HepG2 (cell line): Measurements from ENCODE around the gene GNG4. TPM values are rescaled to one million over a fixed set of nuclear protein-coding genes. Genes with fewer than 3 reads are reported as not detected.

ENCODE experiments used
- ATAC-seq: fragments of 200-7000 bp; cut with Tn5 transposase; 3 replicates; pipeline ENCODE4 v1.9.1; 2020; ENCODE audit warnings: mild to moderate bottlenecking, moderate library complexity
- BruUV-seq: library from RNA; stranded (reverse); fragments of 400-500 nt; replicated peaks from 2 replicates; lab custom pipeline; 2021; lab: Mats Ljungman, UMichigan
- CTCF ChIA-PET: fragments of 300-600 bp; formaldehyde crosslinking; extraction: SDS; loops from one replicate; lab custom pipeline; 2021; ENCODE audit warnings: low total read pairs, inconsistent platforms, low intra/inter-chr PET ratio; lab: Yijun Ruan, JAX
- POLR2A ChIA-PET: fragments of 350-600 bp; sonication (Branson Sonifier 250); formaldehyde crosslinking; loops from one replicate; lab custom pipeline; 2020; ENCODE audit warnings: antibody characterized with exemption, inconsistent platforms; lab: Yijun Ruan, JAX
- DNase-seq: peaks from one replicate; pipeline ENCODE4 v3.0.0-alpha.2; 2015; ENCODE audit warnings: low spot score
- FAIRE-seq: peaks from 3 replicates; lab custom pipeline; 2011; peaks lifted over from hg19 to GRCh38; lab: Jason Lieb, UNC
- H2AFZ ChIP-seq: one replicate; pipeline ENCODE4 v1.6.1; 2011; ENCODE audit warnings: low read length, inconsistent platforms
- H3K27ac ChIP-seq: fragments of 300-600 bp; 3 replicates; pipeline ENCODE4 v1.8.0; 2011; ENCODE audit warnings: mixed run types, mild to moderate bottlenecking, mixed read lengths, low read length, inconsistent platforms; ENCODE audit not compliant: insufficient read depth; ENCODE audit errors: extremely low read length
- H3K27me3 ChIP-seq, 2 experiments: fragments of 200-600 bp in 1 of 2; 2 replicates in 1 of 2; 3 replicates in 1 of 2; pipeline versions ENCODE4 v1.6.0 to v1.8.0; 2011; ENCODE audit warnings: low read length in 2 of 2, mild to moderate bottlenecking in 2 of 2, moderate library complexity in 2 of 2, inconsistent platforms in 1 of 2; ENCODE audit not compliant: insufficient read depth in 2 of 2, control insufficient read depth in 1 of 2
- H3K36me3 ChIP-seq, 2 experiments: fragments of 200-600 bp in 1 of 2; replicated peaks in 1 of 2; 2 replicates in 1 of 2; 3 replicates in 1 of 2; pipeline versions ENCODE4 v1.5.1 to v1.8.0; 2011; ENCODE audit warnings: low read length in 2 of 2, inconsistent platforms in 1 of 2; ENCODE audit not compliant: insufficient read depth in 2 of 2, control insufficient read depth in 1 of 2
- H3K4me1 ChIP-seq: 2 replicates; pipeline ENCODE4 v1.5.1; 2012; ENCODE audit warnings: low read length, inconsistent platforms; ENCODE audit not compliant: insufficient read depth
- H3K4me2 ChIP-seq: 2 replicates; pipeline ENCODE4 v1.6.0; 2011; ENCODE audit warnings: low read depth, low read length, inconsistent platforms
- H3K4me3 ChIP-seq, 3 experiments: fragments of 200-600 bp in 1 of 3; sonication (generic), shearing (Covaris generic) in 1 of 3; replicated peaks in 1 of 3; 2 replicates each; pipeline ENCODE4 v1.5.1; 2011 to 2016; ENCODE audit warnings: low read length in 3 of 3, inconsistent platforms in 2 of 3, low read depth in 2 of 3, mild to moderate bottlenecking in 2 of 3, control low read depth in 1 of 3, mixed read lengths in 1 of 3; ENCODE audit not compliant: insufficient read depth in 1 of 3
- H3K79me2 ChIP-seq: one replicate; pipeline ENCODE4 v1.6.1; 2011; ENCODE audit warnings: low read length, inconsistent platforms; ENCODE audit not compliant: insufficient read depth
- H3K9ac ChIP-seq: 2 replicates; pipeline ENCODE4 v1.6.0; 2011; ENCODE audit warnings: mild to moderate bottlenecking, low read depth, low read length, inconsistent platforms; ENCODE audit not compliant: insufficient read depth
- H3K9me3 ChIP-seq: 2 replicates; pipeline ENCODE4 v1.5.1; 2012; ENCODE audit warnings: mild to moderate bottlenecking, low read length
- H4K20me1 ChIP-seq: 2 replicates; pipeline ENCODE4 v1.6.0; 2011; ENCODE audit warnings: inconsistent platforms, mild to moderate bottlenecking, low read length, moderate library complexity; ENCODE audit not compliant: insufficient read depth
- CEBPB ChIP-seq: IDR thresholded peaks from 2 replicates; pipeline ENCODE4 v1.6.1; 2011; ENCODE audit warnings: low read depth, low read length, improper control_type of control experiment, borderline replicate concordance
- CEBPG ChIP-seq: IDR thresholded peaks from 2 replicates; pipeline ENCODE4 v1.6.1; 2016
- DNMT3B ChIP-seq: conservative IDR thresholded peaks from 2 replicates; pipeline ENCODE4 v1.6.1; 2016; ENCODE audit warnings: missing biosample characterization, control low read depth
- EHMT2 ChIP-seq: fragments of 200-600 bp; sonication (generic); IDR thresholded peaks from 2 replicates; pipeline ENCODE4 v1.7.0; 2017; ENCODE audit warnings: antibody characterized with exemption, low read depth, low read length, borderline replicate concordance
- EP300 ChIP-seq, 3 experiments: sonication (generic) in 1 of 3; formaldehyde crosslinking in 1 of 3; IDR thresholded peaks; 2 replicates each; pipeline versions ENCODE4 v1.5.1 to v1.6.1; 2011 to 2020; ENCODE audit warnings: low read depth in 2 of 3, low read length in 2 of 3, borderline replicate concordance in 1 of 3, improper control_type of control experiment in 1 of 3, mild to moderate bottlenecking in 1 of 3, missing genetic modification reagents in 1 of 3, moderate library complexity in 1 of 3
- HNF4A ChIP-seq: sonication (generic); formaldehyde crosslinking; IDR thresholded peaks from 2 replicates; pipeline ENCODE4 v1.4.0; 2020; ENCODE audit warnings: missing genetic modification reagents
- HNF4G ChIP-seq, 2 experiments: sonication (generic) in 1 of 2; formaldehyde crosslinking in 1 of 2; IDR thresholded peaks; 2 replicates each; pipeline versions ENCODE4 v1.4.0 to v1.6.1; 2011 to 2020; ENCODE audit warnings: borderline replicate concordance in 2 of 2, low read depth in 2 of 2, mild to moderate bottlenecking in 2 of 2, low read length in 1 of 2, missing genetic modification reagents in 1 of 2, moderate library complexity in 1 of 2
- HOXA5 ChIP-seq: sonication (generic); formaldehyde crosslinking; IDR thresholded peaks from 2 replicates; pipeline ENCODE4 v1.4.0; 2020; ENCODE audit warnings: missing genetic modification reagents
- LCORL ChIP-seq, 2 experiments: fragments of 450-650 bp in 1 of 2; sonication (generic) in 1 of 2; formaldehyde crosslinking in 1 of 2; IDR thresholded peaks; 2 replicates each; pipeline versions ENCODE4 v1.5.0 to v1.6.1; 2017 to 2020; ENCODE audit warnings: antibody characterized with exemption in 1 of 2, missing genetic modification reagents in 1 of 2
- NR2C2 ChIP-seq: sonication (generic); formaldehyde crosslinking; IDR thresholded peaks from 2 replicates; pipeline ENCODE4 v1.4.0; 2020; ENCODE audit warnings: missing genetic modification reagents, mild to moderate bottlenecking, moderate library complexity, borderline replicate concordance
- NR2F6 ChIP-seq, 2 experiments: IDR thresholded peaks; 2 replicates each; pipeline ENCODE4 v1.6.1; 2016; ENCODE audit warnings: antibody characterized with exemption in 1 of 2, mild to moderate bottlenecking in 1 of 2
- RORA ChIP-seq: sonication (generic); formaldehyde crosslinking; IDR thresholded peaks from 2 replicates; pipeline ENCODE4 v1.5.0; 2020; ENCODE audit warnings: mild to moderate bottlenecking, missing genetic modification reagents, moderate library complexity
- SMARCE1 ChIP-seq: fragments of 450-650 bp; IDR thresholded peaks from 2 replicates; pipeline ENCODE4 v1.6.1; 2017; ENCODE audit warnings: borderline replicate concordance
- SOX13 ChIP-seq, 3 experiments: fragments of 450-650 bp in 1 of 3; sonication (generic) in 1 of 3; formaldehyde crosslinking in 1 of 3; IDR thresholded peaks in 2 of 3; conservative IDR thresholded peaks in 1 of 3; 2 replicates each; pipeline versions ENCODE4 v1.5.0 to v1.6.1; 2016 to 2020; ENCODE audit warnings: antibody characterized with exemption in 1 of 3, mild to moderate bottlenecking in 1 of 3, missing compliant biosample characterization in 1 of 3, missing genetic modification reagents in 1 of 3, moderate library complexity in 1 of 3
- SOX5 ChIP-seq: IDR thresholded peaks from 2 replicates; pipeline ENCODE4 v1.6.1; 2016; ENCODE audit warnings: borderline replicate concordance
- SOX6 ChIP-seq, 2 experiments: fragments of 450-650 bp in 1 of 2; sonication (generic) in 1 of 2; formaldehyde crosslinking in 1 of 2; IDR thresholded peaks; 2 replicates each; pipeline versions ENCODE4 v1.4.0 to v1.6.1; 2017 to 2020; ENCODE audit warnings: antibody characterized with exemption in 1 of 2, mild to moderate bottlenecking in 1 of 2, missing genetic modification reagents in 1 of 2
- ZBTB10 ChIP-seq: sonication (generic); formaldehyde crosslinking; IDR thresholded peaks from 2 replicates; pipeline ENCODE4 v1.4.0; 2020; ENCODE audit warnings: missing genetic modification reagents, borderline replicate concordance
- ZFP1 ChIP-seq: IDR thresholded peaks from 2 replicates; pipeline ENCODE4 v1.6.1; 2016
- ZNF556 ChIP-seq: sonication (generic); formaldehyde crosslinking; IDR thresholded peaks from 2 replicates; pipeline ENCODE4 v1.4.0; 2020; ENCODE audit warnings: mild to moderate bottlenecking, missing genetic modification reagents, borderline replicate concordance
- WGBS: methylation state at CpG from one replicate; pipeline ENCODE4 v1.1.6; 2017; ENCODE audit warnings: low lambda C conversion rate; 5-methylcytosine and 5-hydroxymethylcytosine counted together
- in situ Hi-C: cut with HindIII; loops from 2 replicates; pipeline ENCODE4 v1.10.0; 2017; ENCODE audit warnings: low pct_unique_long_range_greater_than_20kb; ENCODE audit not compliant: extremely low pct_ligation_motif_present
- intact Hi-C: fragments of 100-400 bp; cut with micrococcal nuclease; formaldehyde crosslinking; loops from one replicate; pipeline ENCODE4 v1.10.0; 2022; ENCODE audit not compliant: unreplicated experiment
- polyA plus RNA-seq, 8 experiments: library from polyadenylated mRNA; depleted of rRNA in 3 of 8; stranded (reverse) in 7 of 8; unstranded in 1 of 8; fragments of >200 nt; fragmentation: Illumina TruSeq in 4 of 8; extraction: Trizol in 4 of 8; gene quantifications; 2 replicates each; pipeline versions ENCODE4 v1.2.1 to v1.2.3, GENCODE V29; 2011 to 2016; ENCODE audit warnings: low read depth in 4 of 8, missing spikeins in 1 of 8, mixed read lengths in 1 of 8; ENCODE audit not compliant: insufficient read depth in 1 of 8
- total RNA-seq, 5 experiments: library from RNA; depleted of rRNA; stranded (reverse); fragments of >200 nt; fragmentation: Illumina TruSeq; extraction: Trizol; gene quantifications; 2 replicates each; pipeline ENCODE4 v1.2.3, GENCODE V29; 2016; ENCODE audit warnings: low read depth in 1 of 5

Gene GNG4
- total and polyA plus RNA-seq, 2 of the 13 experiments (the other 11 are each of a cell fraction or from before 2014, with no cell fraction given): 27.1 to 69.5 TPM

GRCh38 chr1:235657747-235658526 is 8.4 kb upstream of the GNG4 start:
- intact Hi-C loops (loop anchor here (5.0 kb wide), 1 partner anchor 74 kb away; no protein-coding TSS in a partner anchor), in situ Hi-C loops (no loop called here)
- ChIA-PET CTCF (no interaction called here), POLR2A (interaction anchor here (1.3 to 1.9 kb wide), 4 partner anchors 9 to 153 kb away, joined by 4 to 7 read pairs (median 6); partner anchors contain the start of gene B3GALNT2)
- no TSS peak for BruUV-seq
- H3K27me3 ChIP-seq: no peaks in the 10 kb centered on the region
- H3K4me3 ChIP-seq: peak overlapping the region in 2 of 3 experiments; percentile 6 to 24; a peak in 2 of 6 replicates
- 9% methylated on average over 5 of the region's 5 CpGs for WGBS
- peak; percentile 88 for ATAC-seq
- FAIRE-seq: peak; percentile 86
- 0 out of 2 replicates have a peak overlapping the region, but pooled peaks have one; percentile 2 for H3K9ac ChIP-seq
- peaks cover 32% of the 10 kb centered on the region for H3K4me1 ChIP-seq
- H2AFZ ChIP-seq: peak overlapping the region; percentile 51
- H4K20me1 ChIP-seq: no peaks in the 10 kb centered on the region
- peak overlapping the region; percentile 66 for H3K4me2 ChIP-seq
- H3K9me3 ChIP-seq: no peaks in the 10 kb centered on the region
- H3K36me3 ChIP-seq: no peaks in the 10 kb centered on the region
- H3K79me2 ChIP-seq: no peaks in the 10 kb centered on the region
- peak overlapping the region; percentile 39 for H3K27ac ChIP-seq
- peak; percentile 52 for DNase-seq
- TF ChIP-seq NR2F6 (IDR thresholded peaks at IDR 0.05) (peak; percentile 51), NR2F6 (CRISPR knock-in tag; IDR thresholded peaks at IDR 0.05) (no peak), DNMT3B (CRISPR knock-in tag) (no peak), HNF4A (CRISPR knock-in tag) (peak; percentile 32; the same call in 1 of the 2 replicates), LCORL (IDR thresholded peaks at IDR 0.05) (peak; percentile 53; the same call in 1 of the 2 replicates), LCORL (CRISPR knock-in tag; IDR thresholded peaks at IDR 0.05) (no peak), RORA (CRISPR knock-in tag) (no peak), SOX13 (IDR thresholded peaks at IDR 0.05) (no peak), SOX13 (CRISPR knock-in tag; conservative IDR thresholded peaks at IDR 0.05 in 1 of 2, IDR thresholded peaks at IDR 0.05 in 1 of 2) (peak in 1 of 2 experiments; percentile 87; a peak in 2 of 4 replicates), HOXA5 (no peak), EP300 (IDR thresholded peaks at IDR 0.05; ENCODE audit: low read depth in 2 of 2, low read length in 2 of 2) (0 out of 4 replicates have a peak, but pooled peaks of 1 of the 2 experiments have one; percentile 9), EP300 (CRISPR knock-in tag; IDR thresholded peaks at IDR 0.05; ENCODE audit: borderline replicate concordance) (no peak), ZBTB10 (CRISPR knock-in tag) (no peak), HNF4G (IDR thresholded peaks at IDR 0.05; ENCODE audit: borderline replicate concordance, low read depth, low read length) (peak; percentile 45; the same call in 1 of the 2 replicates), HNF4G (CRISPR knock-in tag; IDR thresholded peaks at IDR 0.05; ENCODE audit: borderline replicate concordance, low read depth) (no peak), CEBPB (peak; percentile 19; the same call in 1 of the 2 replicates), SMARCE1 (no peak), ZFP1 (CRISPR knock-in tag) (peak; percentile 30; the same call in 1 of the 2 replicates), CEBPG (CRISPR knock-in tag) (peak; percentile 67), NR2C2 (peak; percentile 76), ZNF556 (0 out of 2 replicates have a peak, but pooled peaks have one; percentile 19), SOX6 (IDR thresholded peaks at IDR 0.05) (no peak), SOX6 (CRISPR knock-in tag; IDR thresholded peaks at IDR 0.05) (peak; percentile 78), SOX5 (CRISPR knock-in tag) (peak; percentile 67; the same call in 1 of the 2 replicates), EHMT2 (0 out of 2 replicates have a peak, but pooled peaks have one; percentile 28)
